ENCODE results near the gene SLC25A15.
A peak's percentile ranks its signal among the peaks of the same experiment; 100 is the strongest.

SLC25A15 gene

GRCh38 chr13:40789275-40790153 is at the start of gene SLC25A15:
Gene SLC25A15, plus strand, starts transcription at chr13:40789611. Its CDS starts 3,616 bp downstream, at chr13:40793227.
- peak; percentile 37 to 56 for DNase-seq (ENCODE audit: low read depth in 2 of 2, low spot score in 1 of 2)

GRCh38 chr13:40749327-40749726 is 40.1 kb upstream of the SLC25A15 start:
- no peak for DNase-seq (ENCODE audit: low read depth in 2 of 2, low spot score in 1 of 2)

- no peak for DNase-seq (ENCODE audit: low read depth in 2 of 2, low spot score in 1 of 2)
Measured at GRCh38 chr13:40755082-40755700, 34.2 kb upstream of the SLC25A15 start.

- DNase-seq (ENCODE audit: low read depth in 2 of 2, low spot score in 1 of 2), result no peak
Measured at GRCh38 chr13:40756042-40756441, 33.4 kb upstream of the SLC25A15 start.

GRCh38 chr13:40758811-40759210 is 30.6 kb upstream of the SLC25A15 start:
- no peak for DNase-seq (ENCODE audit: low read depth in 2 of 2, low spot score in 1 of 2)

GRCh38 chr13:40762849-40763248 is 26.6 kb upstream of the SLC25A15 start:
- no peak for DNase-seq (ENCODE audit: low read depth in 2 of 2, low spot score in 1 of 2)

- DNase-seq (ENCODE audit: low read depth in 2 of 2, low spot score in 1 of 2), result no peak
Measured at GRCh38 chr13:40764587-40765403, 24.6 kb upstream of the SLC25A15 start.

- no peak for DNase-seq (ENCODE audit: low read depth in 2 of 2, low spot score in 1 of 2)
Measured at GRCh38 chr13:40765602-40766001, 23.8 kb upstream of the SLC25A15 start.

- no peak for DNase-seq (ENCODE audit: low read depth in 2 of 2, low spot score in 1 of 2)
Measured at GRCh38 chr13:40769970-40770369, 19.4 kb upstream of the SLC25A15 start.

- no peak for DNase-seq (ENCODE audit: low read depth in 2 of 2, low spot score in 1 of 2)
Measured at GRCh38 chr13:40770609-40770933, 18.8 kb upstream of the SLC25A15 start.

GRCh38 chr13:40770934-40771618 is 18.3 kb upstream of the SLC25A15 start, which contains the start of gene MRPS31:
Gene MRPS31, minus strand, starts transcription at chr13:40771190. Its CDS starts 54 bp downstream, at chr13:40771136.
- DNase-seq (ENCODE audit: low read depth in 2 of 2, low spot score in 1 of 2), result peak; percentile 89 to 92

GRCh38 chr13:40772765-40773473 is 16.5 kb upstream of the SLC25A15 start:
- DNase-seq (ENCODE audit: low read depth in 2 of 2, low spot score in 1 of 2), result no peak

GRCh38 chr13:40774672-40775071 is 14.7 kb upstream of the SLC25A15 start:
- no peak for DNase-seq (ENCODE audit: low read depth in 2 of 2, low spot score in 1 of 2)

GRCh38 chr13:40776232-40776631 is 13.2 kb upstream of the SLC25A15 start:
- DNase-seq (ENCODE audit: low read depth in 2 of 2, low spot score in 1 of 2), result no peak

GRCh38 chr13:40776681-40777165 is 12.7 kb upstream of the SLC25A15 start:
- peak in 1 of 2 donors; percentile 45 for DNase-seq (ENCODE audit: low read depth in 2 of 2, low spot score in 1 of 2)

GRCh38 chr13:40777166-40777808 is 12.1 kb upstream of the SLC25A15 start:
- DNase-seq (ENCODE audit: low read depth in 2 of 2, low spot score in 1 of 2), result no peak

GRCh38 chr13:40777809-40778175 is 11.6 kb upstream of the SLC25A15 start:
- DNase-seq (ENCODE audit: low read depth in 2 of 2, low spot score in 1 of 2), result no peak

- no peak for DNase-seq (ENCODE audit: low read depth in 2 of 2, low spot score in 1 of 2)
Measured at GRCh38 chr13:40779049-40779448, 10.4 kb upstream of the SLC25A15 start.

GRCh38 chr13:40779796-40780285 is 9.6 kb upstream of the SLC25A15 start:
- DNase-seq (ENCODE audit: low read depth in 2 of 2, low spot score in 1 of 2), result no peak
